HG02610 (cell line): Measurements from ENCODE around the gene GRK3.
"Not testable (repeated sequence)": the region's sequence is repeated elsewhere in the genome, so short reads cannot be mapped to it uniquely, and the experiment has no call there.

Source experiments
- ATAC-seq: cut with Tn5 transposase; IDR thresholded peaks from one replicate; pipeline ENCODE4 v1.9.1; 2021; ENCODE audit warnings: mild to moderate bottlenecking, moderate library complexity; ENCODE audit not compliant: unreplicated experiment

GRK3 gene

DNA sequence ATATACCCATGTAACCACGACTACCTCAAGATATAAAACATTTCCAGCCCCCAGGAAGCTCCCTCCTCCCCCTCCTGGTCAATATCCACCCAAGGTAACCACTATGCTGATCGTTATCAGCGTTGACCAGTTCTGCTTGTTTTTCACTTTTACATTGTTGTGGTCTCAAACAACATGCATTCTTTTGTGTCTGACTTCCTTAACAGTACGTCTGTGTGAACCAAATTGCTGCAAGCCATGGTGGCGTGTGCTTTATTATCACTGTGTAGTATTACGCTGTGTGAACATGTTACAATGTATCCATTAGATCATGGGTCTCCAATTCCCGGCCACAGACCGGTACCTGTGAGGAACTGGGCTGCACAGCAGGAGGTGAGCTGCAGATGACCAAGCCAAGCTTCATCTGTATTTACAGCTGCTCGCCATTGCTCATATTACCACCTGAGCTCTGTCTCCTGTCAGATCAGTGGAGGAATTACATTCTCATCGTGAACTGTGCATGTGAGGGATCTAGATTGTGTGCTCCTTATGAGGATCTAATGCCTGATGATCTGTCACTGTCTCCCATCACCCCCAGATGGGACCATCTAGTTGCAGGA lies 15.5 kb upstream of the GRK3 start:
- ATAC-seq: no peak

DNA sequence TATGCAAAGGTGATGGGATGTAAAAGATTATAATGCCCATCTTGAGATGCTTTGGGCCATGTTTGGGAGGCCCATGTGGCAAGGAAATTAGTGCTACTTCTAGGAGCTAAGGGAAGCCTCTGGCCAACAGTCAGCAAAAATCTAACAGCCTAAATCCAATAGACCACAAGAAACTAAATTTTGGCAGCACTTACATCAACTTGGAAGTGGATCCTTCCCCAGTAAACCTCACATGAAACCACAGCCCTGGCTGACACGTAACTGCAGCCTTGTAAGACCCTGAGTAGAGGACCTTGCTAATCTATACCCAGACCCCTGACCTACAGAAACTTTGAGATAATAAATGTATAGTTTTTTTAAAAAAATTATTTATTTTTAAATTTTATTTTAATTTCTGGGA lies 13.1 kb upstream of the GRK3 start:
- ATAC-seq: no peak

GRCh38 chr22:25552405-25552804 lies 12.1 kb upstream of the GRK3 start:
- not testable (repeated sequence) for ATAC-seq

DNA sequence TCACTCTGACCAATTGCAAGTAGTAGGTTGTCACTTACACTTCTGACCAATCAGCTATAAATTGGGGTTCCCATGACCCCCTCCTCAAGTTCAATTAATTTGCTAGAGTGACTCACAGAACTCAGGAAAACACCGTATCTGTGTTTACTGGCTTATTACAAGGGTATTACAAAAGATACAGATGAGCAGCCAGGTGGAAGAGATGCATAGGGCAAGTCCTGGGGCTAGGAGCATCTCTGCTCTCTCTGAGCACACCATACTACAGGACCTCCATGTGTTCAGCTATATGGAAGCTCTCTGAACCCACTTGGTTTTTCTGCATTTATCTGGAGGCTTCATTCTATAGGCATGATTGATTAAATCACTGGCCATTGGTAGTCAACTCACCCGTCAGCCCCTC lies 11.3 kb upstream of the GRK3 start:
- ATAC-seq: no peak

DNA sequence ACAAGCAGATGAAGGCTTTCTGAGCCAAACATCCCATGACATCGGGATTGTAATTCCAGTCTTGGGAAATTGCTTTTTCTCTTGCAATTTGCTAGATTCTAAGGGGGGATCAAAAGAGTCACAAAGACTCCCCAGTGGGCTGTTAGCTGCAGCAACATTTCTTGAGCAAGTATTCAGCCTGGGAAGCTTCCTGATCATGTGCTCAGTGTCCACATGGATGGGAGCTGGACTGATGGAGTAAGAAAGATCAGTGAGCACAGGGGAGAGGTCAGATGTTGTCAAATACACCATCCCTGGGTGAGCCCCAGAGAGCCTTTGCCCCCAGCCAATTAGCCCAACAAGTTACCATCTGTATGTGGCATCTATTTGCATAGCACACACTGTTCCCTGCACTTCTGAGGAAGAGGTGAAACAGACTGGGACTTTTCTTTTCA lies 10.2 kb upstream of the GRK3 start:
- no peak for ATAC-seq

DNA sequence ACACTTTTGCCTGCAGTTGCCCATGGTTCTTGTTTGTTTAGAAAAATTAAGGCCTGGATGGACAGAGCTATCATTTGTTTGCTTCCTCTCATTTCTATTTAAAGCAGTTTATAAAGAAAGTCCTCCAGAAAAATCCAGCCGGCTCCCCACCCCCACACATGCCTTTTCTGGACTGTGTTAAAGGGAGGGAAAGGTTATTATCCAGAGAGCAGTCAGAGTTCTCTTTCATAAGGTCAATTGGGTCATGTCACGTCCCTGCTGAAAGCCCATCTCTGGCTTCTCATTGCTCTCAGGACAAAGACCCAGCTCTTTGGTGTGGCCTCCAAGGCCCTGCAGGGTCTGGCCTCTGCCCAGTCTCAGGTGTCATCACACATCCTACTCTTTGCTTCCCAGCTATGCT lies 9.8 kb upstream of the GRK3 start:
- no peak for ATAC-seq

- no peak for ATAC-seq
These were observed 8.9 kb upstream of the GRK3 start for GRCh38 chr22:25555586-25555985.

GRCh38 chr22:25557218-25557617 lies 7.3 kb upstream of the GRK3 start:
- ATAC-seq: no peak

GRCh38 chr22:25558341-25558740 lies 6.1 kb upstream of the GRK3 start:
- no peak for ATAC-seq

GRCh38 chr22:25559910-25560309 lies 4.6 kb upstream of the GRK3 start:
- ATAC-seq: not testable (repeated sequence)

- ATAC-seq: not testable (repeated sequence)
These were observed 3.3 kb upstream of the GRK3 start for GRCh38 chr22:25561182-25561581.

GRCh38 chr22:25561927-25562326 lies 2.5 kb upstream of the GRK3 start:
- not testable (repeated sequence) for ATAC-seq

- not testable (repeated sequence) for ATAC-seq
These were observed 1.3 kb upstream of the GRK3 start for GRCh38 chr22:25562966-25563760.

DNA sequence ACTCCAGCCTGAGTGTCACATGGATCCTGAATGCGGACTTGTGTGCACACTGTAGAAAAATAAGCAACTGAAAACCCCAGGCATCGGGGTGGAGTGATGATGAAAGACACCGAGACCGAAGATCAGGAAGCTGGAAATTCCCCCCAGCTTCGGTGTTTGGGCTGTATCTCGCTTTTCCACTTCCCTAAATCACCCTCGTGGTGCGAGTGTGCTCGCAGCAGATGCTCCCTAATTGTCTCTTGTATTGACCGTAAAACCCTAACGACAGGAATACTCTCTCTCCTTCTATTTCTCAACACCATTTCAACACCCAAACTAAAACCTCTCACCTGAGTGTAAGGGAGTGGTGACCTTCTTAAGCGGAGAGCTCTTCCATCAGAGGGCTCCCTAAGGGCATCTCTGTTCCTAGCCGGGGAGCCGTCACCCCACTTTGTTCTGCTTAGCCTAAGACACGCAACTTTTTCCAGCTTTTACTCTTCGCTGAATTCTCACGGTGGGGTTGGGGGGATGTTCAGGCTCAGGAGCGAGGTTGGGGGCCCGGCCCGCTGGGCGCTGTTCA lies 635 bp upstream of the GRK3 start:
- ATAC-seq: no peak

GRCh38 chr22:25564979-25565677 lies 653 bp downstream of the GRK3 start:
- peak; percentile 2 for ATAC-seq

DNA sequence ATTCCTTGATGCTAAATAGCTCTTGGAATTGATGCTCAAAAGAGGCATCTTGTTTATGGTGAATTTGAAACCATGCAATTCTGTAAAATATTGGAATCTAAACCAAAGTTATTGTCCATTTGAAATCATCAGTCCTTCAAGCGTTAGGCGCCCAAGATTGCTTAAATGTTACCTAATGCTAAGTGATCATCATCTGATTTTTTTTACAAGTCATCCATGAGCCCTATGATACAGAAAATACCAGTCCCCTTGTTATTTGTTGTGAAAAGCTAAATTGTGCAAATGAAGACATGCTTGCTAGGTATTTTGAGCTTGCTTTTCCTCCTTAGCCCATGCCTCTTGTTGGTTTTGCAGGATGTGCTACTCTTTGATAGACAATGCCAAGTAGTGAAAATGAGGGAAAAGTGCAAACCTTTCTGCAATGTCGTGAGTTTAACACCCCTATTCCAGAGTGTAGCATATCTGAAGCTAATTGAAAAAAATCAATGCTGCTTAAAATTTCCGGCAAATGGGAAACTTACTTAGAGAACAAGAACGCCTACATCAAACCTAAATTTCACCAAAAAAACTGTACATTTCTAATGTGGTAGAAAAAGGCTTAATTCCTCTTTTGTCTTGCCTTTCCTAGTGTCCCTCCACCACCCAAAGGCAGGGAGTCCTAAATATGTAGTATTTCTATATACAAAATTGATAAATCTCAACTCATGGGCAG lies 1.9 kb downstream of the GRK3 start:
- no peak for ATAC-seq

- ATAC-seq: no peak
These were observed 2.4 kb downstream of the GRK3 start for GRCh38 chr22:25566898-25567235.

DNA sequence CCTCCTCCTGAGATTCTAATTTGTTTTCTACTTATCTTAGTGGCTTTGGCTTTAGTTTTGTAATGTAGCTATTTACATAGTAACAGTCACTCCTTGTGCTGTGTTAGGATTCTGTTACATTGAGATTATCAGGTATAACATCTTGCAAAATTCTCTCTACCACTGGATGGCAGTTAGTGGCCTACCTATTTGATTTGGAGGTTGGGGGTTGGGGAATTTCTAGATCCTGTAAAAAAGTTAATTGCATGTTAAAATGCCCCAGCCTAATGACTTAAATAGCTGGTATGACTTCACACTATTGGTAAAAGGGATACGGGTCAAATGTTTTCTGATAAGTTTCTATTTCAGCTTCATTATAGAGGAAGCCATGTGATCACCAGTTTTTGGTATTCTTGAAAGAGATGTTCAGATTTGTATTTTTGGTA lies 2.8 kb downstream of the GRK3 start:
- no peak for ATAC-seq

GRCh38 chr22:25568066-25568465 lies 3.6 kb downstream of the GRK3 start:
- not testable (repeated sequence) for ATAC-seq

GRCh38 chr22:25569361-25569760 lies 4.9 kb downstream of the GRK3 start:
- ATAC-seq: no peak

GRCh38 chr22:25569983-25570382 lies 5.5 kb downstream of the GRK3 start:
- no peak for ATAC-seq
